Stimulated activated CD8-positive, alpha-beta memory T cell treated with anti-CD3 and anti-CD28 coated beads, Interleukin-12 subunit alpha, Interleukin-12 subunit beta, amount 100 ng/mL, for 4 hours (primary cell): ENCODE measurements around the gene TESMIN.
A peak's percentile ranks its signal among the peaks of the same experiment; 100 is the strongest.

ENCODE experiments used
- DNase-seq: peaks from one replicate; pipeline ENCODE4 v3.0.0-alpha.2; 2020; ENCODE audit warnings: low read depth

Gene TESMIN

GRCh38 chr11:68751331-68751856 lies at the start of gene TESMIN:
TSS of gene TESMIN (minus strand) at chr11:68751520. CDS start at chr11:68750660, 860 bp downstream.
- DNase-seq = peak; percentile 81

- no peak for DNase-seq
Observed at GRCh38 chr11:68798221-68798813, 47.0 kb upstream of the TESMIN start.

GRCh38 chr11:68796801-68797200 lies 45.5 kb upstream of the TESMIN start:
- DNase-seq = no peak

- no peak for DNase-seq
Observed at GRCh38 chr11:68792400-68792966, 41.2 kb upstream of the TESMIN start.

- DNase-seq = no peak
Observed at GRCh38 chr11:68784653-68785052, 33.3 kb upstream of the TESMIN start.

GRCh38 chr11:68783216-68783821 lies 32.0 kb upstream of the TESMIN start:
- DNase-seq = no peak

GRCh38 chr11:68782711-68783110 lies 31.4 kb upstream of the TESMIN start:
- no peak for DNase-seq

GRCh38 chr11:68780829-68781228 lies 29.5 kb upstream of the TESMIN start:
- no peak for DNase-seq

- no peak for DNase-seq
Observed at GRCh38 chr11:68778205-68778604, 26.9 kb upstream of the TESMIN start.

- DNase-seq = no peak
Observed at GRCh38 chr11:68776442-68777235, 25.3 kb upstream of the TESMIN start.

- DNase-seq = no peak
Observed at GRCh38 chr11:68775951-68776388, 24.6 kb upstream of the TESMIN start.

GRCh38 chr11:68774194-68774585 lies 22.9 kb upstream of the TESMIN start:
- no peak for DNase-seq

- no peak for DNase-seq
Observed at GRCh38 chr11:68773521-68774193, 22.3 kb upstream of the TESMIN start.

GRCh38 chr11:68772936-68773335 lies 21.6 kb upstream of the TESMIN start:
- no peak for DNase-seq

- DNase-seq = no peak
Observed at GRCh38 chr11:68770781-68771180, 19.5 kb upstream of the TESMIN start.

GRCh38 chr11:68767672-68768071 lies 16.4 kb upstream of the TESMIN start:
- DNase-seq = no peak

GRCh38 chr11:68766786-68767185 lies 15.5 kb upstream of the TESMIN start:
- DNase-seq = no peak

- no peak for DNase-seq
Observed at GRCh38 chr11:68764746-68765145, 13.4 kb upstream of the TESMIN start.

- DNase-seq = no peak
Observed at GRCh38 chr11:68763926-68764657, 12.8 kb upstream of the TESMIN start.

GRCh38 chr11:68763181-68763721 lies 11.9 kb upstream of the TESMIN start:
- DNase-seq = no peak

- no peak for DNase-seq
Observed at GRCh38 chr11:68762481-68762880, 11.2 kb upstream of the TESMIN start.
